Ramos (cell line): ENCODE results near the gene MOXD1.
"Not testable (repeated sequence)": the region's sequence is repeated elsewhere in the genome, so short reads cannot be mapped to it uniquely, and the experiment has no call there.

Experiments
- in situ Hi-C: fragments of 300-500 bp; cut with MboI; formaldehyde crosslinking; loops from one replicate; pipeline ENCODE4 v1.14.3; 2022; ENCODE audit warnings: low sequenced_read_pairs; ENCODE audit not compliant: unreplicated experiment

Gene MOXD1

GRCh38 chr6:132357120-132357519, 44.2 kb downstream of the MOXD1 start:
- in situ Hi-C loops, result no loop called here

GRCh38 chr6:132354517-132355167, 46.6 kb downstream of the MOXD1 start:
- in situ Hi-C loops, result no loop called here

GRCh38 chr6:132351986-132352385, 49.3 kb downstream of the MOXD1 start:
- in situ Hi-C loops, result not testable (repeated sequence)

GRCh38 chr6:132348231-132348630, 53.0 kb downstream of the MOXD1 start:
- in situ Hi-C loops, result no loop called here

GRCh38 chr6:132344811-132345210, 56.5 kb downstream of the MOXD1 start:
- in situ Hi-C loops, result no loop called here

- in situ Hi-C loops, result no loop called here
These were observed 59.6 kb downstream of the MOXD1 start for GRCh38 chr6:132341646-132342045.

- in situ Hi-C loops, result no loop called here
These were observed 66.8 kb downstream of the MOXD1 start for GRCh38 chr6:132334521-132334885.

- in situ Hi-C loops, result no loop called here
These were observed 67.4 kb downstream of the MOXD1 start for GRCh38 chr6:132333639-132334520.

- in situ Hi-C loops, result no loop called here
These were observed 70.5 kb downstream of the MOXD1 start for GRCh38 chr6:132330759-132331158.

- in situ Hi-C loops, result no loop called here
These were observed 78.9 kb downstream of the MOXD1 start for GRCh38 chr6:132322398-132322797.

GRCh38 chr6:132320007-132320406, 81.3 kb downstream of the MOXD1 start:
- in situ Hi-C loops, result no loop called here

- in situ Hi-C loops, result no loop called here
These were observed 84.3 kb downstream of the MOXD1 start for GRCh38 chr6:132316970-132317369.

GRCh38 chr6:132314432-132314831, 86.8 kb downstream of the MOXD1 start:
- in situ Hi-C loops, result no loop called here

GRCh38 chr6:132310921-132311320, 90.4 kb downstream of the MOXD1 start:
- in situ Hi-C loops, result no loop called here

- in situ Hi-C loops, result not testable (repeated sequence)
These were observed 91.1 kb downstream of the MOXD1 start for GRCh38 chr6:132310151-132310550.

GRCh38 chr6:132304891-132305305, 96.4 kb downstream of the MOXD1 start:
- in situ Hi-C loops, result no loop called here

- in situ Hi-C loops, result no loop called here
These were observed 100.8 kb downstream of the MOXD1 start for GRCh38 chr6:132300323-132300949.

GRCh38 chr6:132298344-132298949, 102.8 kb downstream of the MOXD1 start:
- in situ Hi-C loops, result loop anchor here (5.0 to 25.0 kb wide), 2 partner anchors 381 to 464 kb away; partner anchors contain the start of gene VNN2

GRCh38 chr6:132289756-132290155, 111.5 kb downstream of the MOXD1 start:
- in situ Hi-C loops, result loop anchor here (25.0 kb wide), 1 partner anchor 473 kb away; the partner anchor contains the start of gene VNN2

- in situ Hi-C loops, result loop anchor here (25.0 kb wide), 1 partner anchor 475 kb away; the partner anchor contains the start of gene VNN2
These were observed 114.2 kb downstream of the MOXD1 start for GRCh38 chr6:132287101-132287500.
